ENCODE results near the gene CASTOR1.

Gene CASTOR1

GRCh38 chr22:30320021-30320556, 30.8 kb upstream of the CASTOR1 start:
- H3K9me2 ChIP-seq (replicated peaks; ENCODE audit: insufficient read depth, low read length) = no peaks in the 10 kb centered on the region
- no peak overlapping the region for H2AFZ ChIP-seq (ENCODE audit: low read depth, low read length, severe bottlenecking)
- H3K9ac ChIP-seq (ENCODE audit: low read length) = no peak overlapping the region
- no peaks in the 10 kb centered on the region for H4K20me1 ChIP-seq (ENCODE audit: low read depth, low read length)
- H3K9me3 ChIP-seq (ENCODE audit: insufficient read depth, low read length) = no peaks in the 10 kb centered on the region
- H3K27me3 ChIP-seq (ENCODE audit: low read length) = no peaks in the 10 kb centered on the region
- H3K4me3 ChIP-seq (ENCODE audit: insufficient read depth, low read length, poor library complexity, severe bottlenecking) = no peak overlapping the region
- no peaks in the 10 kb centered on the region for H3K79me2 ChIP-seq (ENCODE audit: insufficient read depth, low read length)
- H3K4me2 ChIP-seq (ENCODE audit: low read depth, low read length, poor library complexity, severe bottlenecking) = no peak overlapping the region
- H3K36me3 ChIP-seq (ENCODE audit: low read length) = no peaks in the 10 kb centered on the region
- no peak overlapping the region for H3K27ac ChIP-seq (ENCODE audit: low read depth, low read length)
- TF ChIP-seq CTCF (IDR thresholded peaks at IDR 0.05; ENCODE audit: insufficient read depth, low read length, poor library complexity, severe bottlenecking) (no peak), EZH2phosphoT487 (conservative IDR thresholded peaks at IDR 0.05; ENCODE audit: low read length) (no peak)
- no peaks in the 10 kb centered on the region for H3F3A ChIP-seq (ENCODE audit: insufficient read depth)

GRCh38 chr22:30318799-30319419, 29.6 kb upstream of the CASTOR1 start:
- Histone ChIP-seq H3K9ac (ENCODE audit: low read length) (no peak overlapping the region), H3K36me3 (ENCODE audit: low read length) (no peaks in the 10 kb centered on the region), H2AFZ (ENCODE audit: low read depth, low read length, severe bottlenecking) (no peak overlapping the region), H4K20me1 (ENCODE audit: low read depth, low read length) (no peaks in the 10 kb centered on the region), H3K27ac (ENCODE audit: low read depth, low read length) (no peak overlapping the region), H3K79me2 (ENCODE audit: insufficient read depth, low read length) (no peaks in the 10 kb centered on the region), H3F3A (ENCODE audit: insufficient read depth) (no peaks in the 10 kb centered on the region), H3K4me2 (ENCODE audit: low read depth, low read length, poor library complexity, severe bottlenecking) (no peak overlapping the region), H3K27me3 (ENCODE audit: low read length) (no peaks in the 10 kb centered on the region), H3K4me3 (ENCODE audit: insufficient read depth, low read length, poor library complexity, severe bottlenecking) (no peak overlapping the region), H3K9me3 (ENCODE audit: insufficient read depth, low read length) (no peaks in the 10 kb centered on the region), H3K9me2 (replicated peaks; ENCODE audit: insufficient read depth, low read length) (no peaks in the 10 kb centered on the region)
- TF ChIP-seq EZH2phosphoT487 (conservative IDR thresholded peaks at IDR 0.05; ENCODE audit: low read length) = no peak

GRCh38 chr22:30317778-30318177, 28.5 kb upstream of the CASTOR1 start:
- no peak overlapping the region for H3K9ac ChIP-seq (ENCODE audit: low read length)
- H3K9me3 ChIP-seq (ENCODE audit: insufficient read depth, low read length) = no peaks in the 10 kb centered on the region
- H3K27ac ChIP-seq (ENCODE audit: low read depth, low read length) = no peak overlapping the region
- no peaks in the 10 kb centered on the region for H3K36me3 ChIP-seq (ENCODE audit: low read length)
- no peaks in the 10 kb centered on the region for H3K9me2 ChIP-seq (replicated peaks; ENCODE audit: insufficient read depth, low read length)
- H2AFZ ChIP-seq (ENCODE audit: low read depth, low read length, severe bottlenecking) = no peak overlapping the region
- TF ChIP-seq CTCF (IDR thresholded peaks at IDR 0.05; ENCODE audit: insufficient read depth, low read length, poor library complexity, severe bottlenecking) (no peak), EZH2phosphoT487 (conservative IDR thresholded peaks at IDR 0.05; ENCODE audit: low read length) (no peak)
- H3F3A ChIP-seq (ENCODE audit: insufficient read depth) = no peaks in the 10 kb centered on the region
- no peaks in the 10 kb centered on the region for H3K27me3 ChIP-seq (ENCODE audit: low read length)
- no peaks in the 10 kb centered on the region for H4K20me1 ChIP-seq (ENCODE audit: low read depth, low read length)
- H3K4me2 ChIP-seq (ENCODE audit: low read depth, low read length, poor library complexity, severe bottlenecking) = no peak overlapping the region
- no peaks in the 10 kb centered on the region for H3K79me2 ChIP-seq (ENCODE audit: insufficient read depth, low read length)
- H3K4me3 ChIP-seq (ENCODE audit: insufficient read depth, low read length, poor library complexity, severe bottlenecking) = no peak overlapping the region

GRCh38 chr22:30315962-30316576, 26.8 kb upstream of the CASTOR1 start:
- H4K20me1 ChIP-seq (ENCODE audit: low read depth, low read length) = no peaks in the 10 kb centered on the region
- H3K27ac ChIP-seq (ENCODE audit: low read depth, low read length) = no peak overlapping the region
- H3K36me3 ChIP-seq (ENCODE audit: low read length) = no peaks in the 10 kb centered on the region

More at GRCh38 chr22:30315962-30316576, 26.8 kb upstream of the CASTOR1 start:
- Histone ChIP-seq H3K4me2 (ENCODE audit: low read depth, low read length, poor library complexity, severe bottlenecking) (no peak overlapping the region), H3K79me2 (ENCODE audit: insufficient read depth, low read length) (no peaks in the 10 kb centered on the region), H3K4me3 (ENCODE audit: insufficient read depth, low read length, poor library complexity, severe bottlenecking) (no peak overlapping the region), H3K27me3 (ENCODE audit: low read length) (no peaks in the 10 kb centered on the region), H3K9me2 (replicated peaks; ENCODE audit: insufficient read depth, low read length) (no peaks in the 10 kb centered on the region), H2AFZ (ENCODE audit: low read depth, low read length, severe bottlenecking) (no peak overlapping the region), H3K9ac (ENCODE audit: low read length) (no peak overlapping the region), H3F3A (ENCODE audit: insufficient read depth) (no peaks in the 10 kb centered on the region), H3K9me3 (ENCODE audit: insufficient read depth, low read length) (no peaks in the 10 kb centered on the region)
- TF ChIP-seq EZH2phosphoT487 (conservative IDR thresholded peaks at IDR 0.05; ENCODE audit: low read length) (no peak), CTCF (IDR thresholded peaks at IDR 0.05; ENCODE audit: insufficient read depth, low read length, poor library complexity, severe bottlenecking) (no peak)

Measured in SU-DHL-6 (cell line).